Hematopoietic multipotent progenitor cell treated with erythropoietin and hydrocortisone succinate and interleukin-3 and kit ligand, for 6 days (in vitro differentiated cells): ENCODE measurements around the gene SSB.
"Not testable (repeated sequence)": the region's sequence is repeated elsewhere in the genome, so short reads cannot be mapped to it uniquely, and the experiment has no call there.

Experiments
- DNase-seq: peaks from one replicate; pipeline ENCODE4 v3.0.0-alpha.2; 2015

Gene SSB

GRCh38 chr2:169838743-169839489 lies 40.2 kb downstream of the SSB start:
- no peak for DNase-seq

DNA sequence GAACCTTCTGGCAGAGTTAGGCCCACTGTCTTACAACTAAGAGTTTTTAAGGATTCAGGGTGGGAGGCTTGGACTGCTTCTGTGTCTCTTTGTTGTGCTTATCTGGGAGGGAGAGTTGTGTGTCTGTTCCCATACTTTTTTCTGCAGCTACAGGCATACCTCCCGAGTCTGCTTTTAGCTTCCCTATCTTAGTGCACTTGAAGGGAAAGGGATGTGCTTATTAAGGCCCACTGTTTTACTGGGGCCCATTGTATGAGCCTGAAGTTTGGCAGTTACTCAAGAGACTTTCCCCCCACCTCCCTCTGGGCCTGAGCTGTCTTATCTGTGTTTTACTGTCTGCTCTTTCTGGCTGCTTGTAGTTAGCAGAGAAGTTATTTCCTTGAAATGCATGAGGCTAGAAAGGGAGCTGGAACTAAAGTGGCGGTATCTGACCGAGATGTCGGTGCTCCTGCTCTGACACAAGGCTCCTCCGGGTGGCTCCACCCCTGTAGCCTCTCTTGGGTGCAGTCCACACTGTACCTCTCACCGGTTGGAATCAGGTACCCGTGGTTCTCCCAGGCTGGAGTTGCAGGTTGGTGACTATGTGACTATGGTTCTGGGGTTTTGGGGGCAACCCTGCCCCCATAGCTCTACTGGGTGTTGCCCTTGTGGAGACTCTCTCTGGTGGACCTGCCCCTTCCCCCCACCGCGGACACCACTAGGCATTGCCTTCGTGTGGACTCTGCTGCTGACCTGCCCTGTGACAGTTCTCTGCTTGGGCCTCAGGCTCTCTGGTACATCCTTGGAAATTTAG lies 41.5 kb downstream of the SSB start:
- peak; percentile 93 for DNase-seq

DNA sequence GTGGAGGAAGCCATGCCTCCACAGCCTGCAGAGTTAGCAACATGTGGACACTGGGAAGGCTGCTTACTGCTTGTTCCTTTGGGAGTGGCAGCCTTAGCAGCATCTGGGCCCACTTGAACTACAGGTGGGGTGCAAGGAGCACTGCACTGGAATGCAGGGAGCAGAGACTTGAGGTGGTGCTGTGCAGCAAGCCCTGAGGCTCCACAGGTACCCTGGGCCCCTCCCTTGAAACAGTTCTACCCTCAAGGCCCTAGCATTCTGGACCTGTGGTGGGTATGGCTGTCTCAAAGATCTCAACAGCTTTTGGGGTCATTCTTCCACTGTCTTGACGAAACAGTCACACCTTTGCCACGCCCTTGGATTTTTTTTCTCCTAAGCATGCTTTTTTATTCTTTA lies 42.1 kb downstream of the SSB start:
- no peak for DNase-seq

DNA sequence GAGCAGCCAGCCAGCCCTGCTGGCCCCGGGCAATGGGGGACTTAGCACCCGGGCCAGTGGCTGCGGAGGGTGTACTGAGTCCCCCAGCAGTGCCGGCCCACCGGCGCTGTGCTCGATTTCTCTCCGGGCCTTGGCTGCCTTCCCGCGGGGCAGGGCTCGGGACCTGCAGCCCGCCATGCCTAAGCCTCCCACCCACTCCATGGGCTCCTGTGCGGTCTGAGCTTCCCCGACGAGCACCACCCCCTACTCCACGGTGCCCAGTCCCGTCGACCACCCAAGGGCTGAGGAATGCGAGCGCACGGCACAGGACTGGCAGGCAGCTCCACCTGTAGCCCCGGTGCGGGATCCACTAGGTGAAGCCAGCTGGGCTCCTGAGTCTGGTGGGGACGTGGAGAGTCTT lies 43.0 kb downstream of the SSB start:
- DNase-seq = not testable (repeated sequence)

GRCh38 chr2:169845016-169845415 lies 46.3 kb downstream of the SSB start:
- DNase-seq = no peak

DNA sequence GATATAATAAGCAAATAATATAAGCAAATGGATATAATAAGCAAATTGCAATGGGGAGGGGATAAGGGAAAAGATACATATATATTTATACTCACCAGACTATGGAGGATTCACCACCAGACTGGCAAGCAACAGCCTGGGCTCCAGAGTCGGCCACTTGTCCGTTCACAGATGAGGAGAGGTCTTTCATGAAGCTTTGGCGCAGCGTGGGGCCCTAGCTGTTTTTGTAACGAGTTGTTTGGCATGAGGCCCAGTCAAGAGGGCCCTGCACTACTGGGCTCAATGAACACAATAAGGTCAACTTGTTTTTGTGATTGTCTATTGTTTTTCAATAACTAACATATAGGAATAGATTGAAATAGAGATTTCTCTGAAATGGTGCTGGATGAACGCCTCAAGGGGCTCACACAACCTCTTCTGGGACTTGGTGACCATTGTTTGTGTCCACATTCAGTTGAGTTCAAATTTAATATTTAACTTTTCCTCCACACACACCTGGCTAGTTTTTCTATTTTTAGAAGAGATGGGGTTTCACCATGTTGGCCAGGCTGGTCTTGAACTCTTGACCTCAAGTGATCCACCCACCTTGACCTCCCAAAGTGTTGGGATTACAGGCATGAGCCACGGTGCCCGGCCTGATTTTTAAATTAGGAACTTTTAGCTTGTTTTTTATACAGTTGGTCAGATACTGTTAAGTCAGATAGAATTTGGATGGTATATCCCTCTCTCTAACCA lies 50.5 kb downstream of the SSB start:
- not testable (repeated sequence) for DNase-seq

- no peak for DNase-seq
Measured at GRCh38 chr2:169849710-169850109, 51.0 kb downstream of the SSB start.

GRCh38 chr2:169853041-169853668 lies 54.5 kb downstream of the SSB start:
- no peak for DNase-seq

- DNase-seq = not testable (repeated sequence)
Measured at GRCh38 chr2:169855281-169856258, 56.9 kb downstream of the SSB start.

GRCh38 chr2:169859423-169859822 lies 60.8 kb downstream of the SSB start:
- DNase-seq = no peak

GRCh38 chr2:169860149-169860548 lies 61.5 kb downstream of the SSB start:
- DNase-seq = peak; percentile 58
